CD4-positive, CD25-positive, alpha-beta regulatory T cell (primary cell): ENCODE data around the gene EIF1B. TPM values are rescaled to one million over a fixed set of nuclear protein-coding genes. Genes with fewer than 3 reads are reported as not detected.

Experiments used
- ATAC-seq, 2 donors: fragments of 150-1000 bp; cut with Tn5 transposase; one replicate each; pipeline ENCODE4 v1.10.0; 2021; ENCODE audit warnings: low read depth in 2 of 2, moderate number of reproducible peaks in 2 of 2, moderate library complexity in 1 of 2
- DNase-seq, 3 donors: peaks; one replicate each; pipeline versions ENCODE4 v3.0.0 to v3.0.0-alpha.2; 2012 to 2022; ENCODE audit warnings: mixed read lengths in 1 of 3
- H3K27ac ChIP-seq: one replicate; pipeline ENCODE4 v1.7.0; 2013; ENCODE audit warnings: mild to moderate bottlenecking, low read length; ENCODE audit not compliant: insufficient read depth, poor library complexity, severe bottlenecking
- H3K27me3 ChIP-seq: one replicate; pipeline ENCODE4 v1.7.0; 2013; ENCODE audit warnings: low read length; ENCODE audit not compliant: control insufficient read depth, insufficient read depth
- H3K36me3 ChIP-seq: one replicate; pipeline ENCODE4 v1.7.0; 2013; ENCODE audit warnings: mild to moderate bottlenecking, low read length, moderate library complexity; ENCODE audit not compliant: control insufficient read depth, insufficient read depth
- H3K4me1 ChIP-seq: 2 replicates; pipeline ENCODE4 v1.7.0; 2013; ENCODE audit warnings: mild to moderate bottlenecking, low read length; ENCODE audit not compliant: insufficient read depth, control insufficient read depth, poor library complexity, severe bottlenecking
- H3K4me3 ChIP-seq: one replicate; pipeline ENCODE4 v1.7.0; 2013; ENCODE audit warnings: low read depth, mild to moderate bottlenecking, low read length, moderate library complexity
- H3K9me3 ChIP-seq, 2 experiments: 1 replicate in 1 of 2; 2 replicates in 1 of 2; pipeline ENCODE4 v1.7.0; 2013; ENCODE audit warnings: low read length in 2 of 2, mild to moderate bottlenecking in 1 of 2, moderate library complexity in 1 of 2; ENCODE audit not compliant: control insufficient read depth in 2 of 2
- H3K27ac Mint-ChIP-seq, 3 donors: one replicate each; pipeline ENCODE4 v1.8.0; 2020 to 2022; ENCODE audit warnings: mild to moderate bottlenecking in 3 of 3, mixed read lengths in 3 of 3, moderate library complexity in 2 of 3
- H3K27me3 Mint-ChIP-seq: one replicate; pipeline ENCODE4 v1.8.0; 2022; ENCODE audit warnings: mild to moderate bottlenecking, mixed read lengths
- H3K36me3 Mint-ChIP-seq: one replicate; pipeline ENCODE4 v1.8.0; 2020; ENCODE audit warnings: mixed read lengths
- H3K4me1 Mint-ChIP-seq, 4 donors: one replicate each; pipeline ENCODE4 v1.8.0; 2020 to 2022; ENCODE audit warnings: mixed read lengths in 4 of 4, mild to moderate bottlenecking in 1 of 4
- H3K4me3 Mint-ChIP-seq, 4 donors: one replicate each; pipeline ENCODE4 v1.8.0; 2020 to 2022; ENCODE audit warnings: mild to moderate bottlenecking in 4 of 4, mixed read lengths in 4 of 4, moderate library complexity in 3 of 4
- H3K9me3 Mint-ChIP-seq, 7 donors: one replicate each; pipeline ENCODE4 v1.8.0; 2020 to 2022; ENCODE audit warnings: mixed read lengths in 7 of 7, mild to moderate bottlenecking in 3 of 7, moderate library complexity in 2 of 7
- polyA plus RNA-seq, 4 donors: library from polyadenylated mRNA; unstranded; fragments of 300-500 nt; fragmentation: Illumina TruSeq; gene quantifications; one replicate each; pipeline ENCODE4 v1.2.3, GENCODE V29; 2021
- total RNA-seq: library from RNA; stranded (reverse); gene quantifications from one replicate; pipeline ENCODE4 v1.2.3, GENCODE V29; 2022

The EIF1B gene
- total and polyA plus RNA-seq, 5 donors from 2014 or later = 42.3 to 76.4 (median 69.7) TPM

- no peak overlapping the region for H3K4me3 ChIP-seq
- Mint-ChIP-seq H3K9me3 (peaks cover 0 to 1% (median 0%) of the 10 kb centered on the region in 7 donors), H3K27ac (peak overlapping the region in 1 of 3 donors; percentile 46), H3K36me3 (peaks cover 38% of the 10 kb centered on the region), H3K4me3 (peak overlapping the region in 1 of 4 donors; percentile 23), H3K27me3 (no peaks in the 10 kb centered on the region), H3K4me1 (no peaks in the 10 kb centered on the region)
- ATAC-seq (no peak), DNase-seq (no peak)
- peaks cover 8% of the 10 kb centered on the region for H3K36me3 ChIP-seq
- no peaks in the 10 kb centered on the region for H3K4me1 ChIP-seq
- no peaks in the 10 kb centered on the region for H3K27me3 ChIP-seq
- no peaks in the 10 kb centered on the region for H3K9me3 ChIP-seq
- no peak overlapping the region for H3K27ac ChIP-seq
Observed at GRCh38 chr3:40299130-40299720, 10.3 kb upstream of the EIF1B start.

- no peaks in the 10 kb centered on the region for H3K27me3 ChIP-seq
- H3K4me3 ChIP-seq = no peak overlapping the region
- Mint-ChIP-seq H3K4me1 (no peaks in the 10 kb centered on the region), H3K4me3 (no peak overlapping the region), H3K9me3 (peaks cover 0 to 1% (median 0%) of the 10 kb centered on the region in 7 donors), H3K27ac (no peak overlapping the region), H3K27me3 (no peaks in the 10 kb centered on the region), H3K36me3 (peaks cover 33% of the 10 kb centered on the region)
- no peak overlapping the region for H3K27ac ChIP-seq
- DNase-seq = no peak
- H3K4me1 ChIP-seq = no peaks in the 10 kb centered on the region
- peaks cover 8% of the 10 kb centered on the region for H3K36me3 ChIP-seq
- no peak for ATAC-seq
- H3K9me3 ChIP-seq = no peaks in the 10 kb centered on the region
Observed at GRCh38 chr3:40299721-40300335, 9.7 kb upstream of the EIF1B start.

GRCh38 chr3:40302784-40303183 is 6.7 kb upstream of the EIF1B start:
- Mint-ChIP-seq H3K36me3 (peaks cover 18% of the 10 kb centered on the region), H3K27ac (no peak overlapping the region), H3K4me1 (no peaks in the 10 kb centered on the region)

GRCh38 chr3:40304352-40304751 is 5.2 kb upstream of the EIF1B start:
- ATAC-seq = no peak
- Histone ChIP-seq H3K9me3 (no peaks in the 10 kb centered on the region), H3K4me1 (peaks cover 9% of the 10 kb centered on the region), H3K36me3 (peaks cover 5% of the 10 kb centered on the region), H3K27me3 (no peaks in the 10 kb centered on the region), H3K4me3 (no peak overlapping the region), H3K27ac (no peak overlapping the region)
- no peak overlapping the region for H3K4me3 Mint-ChIP-seq
- peaks cover 0 to 1% (median 0%) of the 10 kb centered on the region in 7 donors for H3K9me3 Mint-ChIP-seq
- H3K27ac Mint-ChIP-seq = no peak overlapping the region
- DNase-seq = no peak
- peaks cover 0 to 13% (median 6%) of the 10 kb centered on the region in 4 donors for H3K4me1 Mint-ChIP-seq
- no peaks in the 10 kb centered on the region for H3K27me3 Mint-ChIP-seq
- peaks cover 11% of the 10 kb centered on the region for H3K36me3 Mint-ChIP-seq

More at GRCh38 chr3:40302784-40303183, 6.7 kb upstream of the EIF1B start:
- Histone ChIP-seq H3K27me3 (no peaks in the 10 kb centered on the region), H3K36me3 (peaks cover 5% of the 10 kb centered on the region), H3K9me3 (no peaks in the 10 kb centered on the region), H3K4me1 (no peaks in the 10 kb centered on the region), H3K4me3 (no peak overlapping the region), H3K27ac (no peak overlapping the region)
- DNase-seq (no peak), ATAC-seq (no peak)
- H3K9me3 Mint-ChIP-seq = peaks cover 0 to 1% (median 0%) of the 10 kb centered on the region in 7 donors
- no peaks in the 10 kb centered on the region for H3K27me3 Mint-ChIP-seq
- H3K4me3 Mint-ChIP-seq = no peak overlapping the region

- Histone ChIP-seq H3K27me3 (no peaks in the 10 kb centered on the region), H3K9me3 (no peaks in the 10 kb centered on the region), H3K4me1 (peaks cover 23% of the 10 kb centered on the region), H3K36me3 (peaks cover under 1% of the 10 kb centered on the region), H3K4me3 (no peak overlapping the region), H3K27ac (no peak overlapping the region)
- Mint-ChIP-seq H3K36me3 (peaks cover 6% of the 10 kb centered on the region), H3K9me3 (peaks cover 0 to 1% (median 0%) of the 10 kb centered on the region in 7 donors), H3K4me3 (no peak overlapping the region), H3K27ac (no peak overlapping the region), H3K4me1 (peaks cover 9 to 29% (median 19%) of the 10 kb centered on the region in 4 donors), H3K27me3 (peaks cover 4% of the 10 kb centered on the region)
- DNase-seq (no peak), ATAC-seq (no peak)
Observed at GRCh38 chr3:40306336-40306735, 3.2 kb upstream of the EIF1B start.

GRCh38 chr3:40307176-40307575 is 2.3 kb upstream of the EIF1B start:
- DNase-seq (no peak), ATAC-seq (no peak)
- Mint-ChIP-seq H3K9me3 (no peaks in the 10 kb centered on the region), H3K27ac (no peak overlapping the region), H3K4me3 (peak overlapping the region in 1 of 4 donors; percentile 14), H3K4me1 (peaks cover 15 to 37% (median 27%) of the 10 kb centered on the region in 4 donors), H3K27me3 (peaks cover 4% of the 10 kb centered on the region), H3K36me3 (peaks cover 10% of the 10 kb centered on the region)
- no peaks in the 10 kb centered on the region for H3K9me3 ChIP-seq
- H3K4me3 ChIP-seq = no peak overlapping the region
- H3K27ac ChIP-seq = no peak overlapping the region
- peaks cover 31% of the 10 kb centered on the region for H3K4me1 ChIP-seq
- H3K27me3 ChIP-seq = no peaks in the 10 kb centered on the region
- H3K36me3 ChIP-seq = peaks cover 9% of the 10 kb centered on the region

GRCh38 chr3:40308725-40309417 is 636 bp upstream of the EIF1B start:
- no peaks in the 10 kb centered on the region for H3K9me3 Mint-ChIP-seq
- H3K27ac Mint-ChIP-seq = peak overlapping the region; percentile 99 to 100 (median 100)
- peak overlapping the region; percentile 99 to 100 (median 100) for H3K4me3 Mint-ChIP-seq
- peaks cover 26% of the 10 kb centered on the region for H3K36me3 ChIP-seq
- ATAC-seq (no peak), DNase-seq (no peak)
- no peaks in the 10 kb centered on the region for H3K9me3 ChIP-seq
- no peaks in the 10 kb centered on the region for H3K27me3 ChIP-seq
- H3K4me1 Mint-ChIP-seq = peaks cover 23 to 48% (median 39%) of the 10 kb centered on the region in 4 donors
- peak overlapping the region; percentile 97 for H3K27ac ChIP-seq
- peaks cover 16% of the 10 kb centered on the region for H3K36me3 Mint-ChIP-seq
- H3K27me3 Mint-ChIP-seq = peaks cover 4% of the 10 kb centered on the region
- peak overlapping the region; percentile 73 for H3K4me3 ChIP-seq
- peaks cover 32% of the 10 kb centered on the region for H3K4me1 ChIP-seq
